Osteocyte (in vitro differentiated cells): ENCODE results near the gene HS6ST1. TPM values are rescaled to one million over a fixed set of nuclear protein-coding genes. Genes with fewer than 3 reads are reported as not detected.
"Not testable (repeated sequence)": the region's sequence is repeated elsewhere in the genome, so short reads cannot be mapped to it uniquely, and the experiment has no call there.

Source experiments
- DNase-seq: peaks from one replicate; pipeline ENCODE4 v3.0.0; 2021; ENCODE audit warnings: mixed read lengths; ENCODE audit not compliant: unreplicated experiment; ENCODE audit errors: extremely low spot score
- H3K27ac Mint-ChIP-seq: one replicate; pipeline ENCODE4 v1.8.0; 2021; ENCODE audit warnings: mild to moderate bottlenecking, mixed read lengths; ENCODE audit not compliant: unreplicated experiment
- H3K27me3 Mint-ChIP-seq: one replicate; pipeline ENCODE4 v1.8.0; 2021; ENCODE audit warnings: mixed read lengths; ENCODE audit not compliant: unreplicated experiment
- H3K36me3 Mint-ChIP-seq: one replicate; pipeline ENCODE4 v1.8.0; 2021; ENCODE audit warnings: mixed read lengths; ENCODE audit not compliant: unreplicated experiment
- H3K4me1 Mint-ChIP-seq: one replicate; pipeline ENCODE4 v1.8.0; 2021; ENCODE audit warnings: mixed read lengths; ENCODE audit not compliant: unreplicated experiment
- H3K4me3 Mint-ChIP-seq: one replicate; pipeline ENCODE4 v1.8.0; 2021; ENCODE audit warnings: mild to moderate bottlenecking, moderate library complexity, mixed read lengths; ENCODE audit not compliant: unreplicated experiment
- H3K9me3 Mint-ChIP-seq: one replicate; pipeline ENCODE4 v1.8.0; 2021; ENCODE audit warnings: mixed read lengths; ENCODE audit not compliant: unreplicated experiment
- CTCF ChIP-seq: fragments of 200-600 bp; sonication (generic); IDR thresholded peaks from 2 replicates; pipeline ENCODE4 v1.5.0; 2021; ENCODE audit warnings: antibody characterized with exemption, mild to moderate bottlenecking, moderate library complexity
- total RNA-seq: library from RNA; stranded (reverse); gene quantifications from 2 replicates; pipeline ENCODE4 v1.2.1, GENCODE V29; 2021

HS6ST1 gene
- total RNA-seq, 1 donor from 2014 or later, result 43.0 TPM

- no peak overlapping the region for H3K4me3 Mint-ChIP-seq
- DNase-seq, result no peak
- H3K27ac Mint-ChIP-seq, result no peak overlapping the region
- H3K4me1 Mint-ChIP-seq, result peaks cover 3% of the 10 kb centered on the region
- H3K9me3 Mint-ChIP-seq, result peaks cover 3% of the 10 kb centered on the region
- no peaks in the 10 kb centered on the region for H3K27me3 Mint-ChIP-seq
- TF ChIP-seq CTCF, result no peak
- H3K36me3 Mint-ChIP-seq, result peaks cover 13% of the 10 kb centered on the region
These were observed 48.5 kb downstream of the HS6ST1 start for GRCh38 chr2:128269990-128270671.

GRCh38 chr2:128269063-128269989, 49.3 kb downstream of the HS6ST1 start:
- Mint-ChIP-seq H3K4me1 (peaks cover 3% of the 10 kb centered on the region), H3K27me3 (no peaks in the 10 kb centered on the region), H3K36me3 (peaks cover 8% of the 10 kb centered on the region), H3K9me3 (no peaks in the 10 kb centered on the region), H3K27ac (no peak overlapping the region), H3K4me3 (no peak overlapping the region)
- TF ChIP-seq CTCF, result no peak
- peak; percentile 77 for DNase-seq

DNA sequence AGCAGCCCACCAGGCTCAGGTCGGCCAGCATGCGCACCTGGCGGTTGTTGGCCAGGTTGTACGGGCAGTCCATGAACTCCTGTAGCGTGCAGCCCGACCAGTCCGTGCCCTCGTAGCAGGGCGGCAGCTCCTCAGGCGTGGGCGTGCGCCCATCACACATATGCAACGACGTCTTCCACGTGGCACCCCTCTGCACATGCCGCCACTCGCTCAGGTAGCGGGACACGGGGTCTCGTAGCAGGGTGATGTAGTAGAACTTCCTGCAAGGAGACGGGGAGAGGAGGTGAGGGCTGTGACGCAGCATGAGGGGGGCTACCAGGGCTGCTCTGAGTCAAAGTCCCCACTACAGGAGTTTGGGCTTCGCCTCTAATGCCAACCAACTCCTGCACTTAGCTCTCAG, 50.1 kb downstream of the HS6ST1 start:
- H3K9me3 Mint-ChIP-seq, H3K36me3 Mint-ChIP-seq, H3K27ac Mint-ChIP-seq, H3K4me3 Mint-ChIP-seq, H3K27me3 Mint-ChIP-seq, H3K4me1 Mint-ChIP-seq: not testable (repeated sequence)
- peak; percentile 77 for DNase-seq

- DNase-seq, result peak; percentile 72
- not testable (repeated sequence) for H3K4me3 Mint-ChIP-seq
These were observed 50.5 kb downstream of the HS6ST1 start for GRCh38 chr2:128268145-128268544.

GRCh38 chr2:128267649-128268048, 51.0 kb downstream of the HS6ST1 start:
- H3K27me3 Mint-ChIP-seq, H3K9me3 Mint-ChIP-seq, H3K36me3 Mint-ChIP-seq, H3K27ac Mint-ChIP-seq, H3K4me3 Mint-ChIP-seq, H3K4me1 Mint-ChIP-seq: not testable (repeated sequence)
- DNase-seq, result peak; percentile 67

More at GRCh38 chr2:128268145-128268544, 50.5 kb downstream of the HS6ST1 start:
- H3K9me3 Mint-ChIP-seq, H3K36me3 Mint-ChIP-seq, H3K27me3 Mint-ChIP-seq, H3K4me1 Mint-ChIP-seq, H3K27ac Mint-ChIP-seq: not testable (repeated sequence)

DNA sequence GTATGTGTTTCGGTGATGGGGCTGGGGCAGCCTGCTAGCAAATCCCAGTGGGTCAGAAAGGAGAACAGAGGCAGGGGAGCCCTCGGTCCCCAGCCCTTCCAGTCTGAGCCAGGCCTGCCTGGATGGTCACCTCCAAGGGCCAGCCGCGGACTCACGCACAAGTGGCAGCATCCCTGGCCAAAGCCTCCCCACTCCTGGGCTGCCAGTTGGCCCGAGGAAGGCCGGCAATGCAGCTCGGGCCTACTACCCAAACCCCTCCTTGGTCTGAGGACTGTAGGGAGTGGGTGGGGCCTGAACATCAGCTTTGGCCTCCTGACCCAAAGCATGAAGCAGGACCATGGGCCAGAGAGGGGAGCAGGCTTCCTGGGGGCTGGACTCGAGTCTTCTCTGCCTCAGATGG, 51.5 kb downstream of the HS6ST1 start:
- not testable (repeated sequence) for H3K9me3 Mint-ChIP-seq

GRCh38 chr2:128266463-128266862, 52.2 kb downstream of the HS6ST1 start:
- not testable (repeated sequence) for H3K9me3 Mint-ChIP-seq, H3K4me3 Mint-ChIP-seq, H3K27ac Mint-ChIP-seq, H3K27me3 Mint-ChIP-seq, H3K36me3 Mint-ChIP-seq
- peak; percentile 65 for DNase-seq
- H3K4me1 Mint-ChIP-seq, result peaks cover 12% of the 10 kb centered on the region

More for the DNA sequence above, 51.5 kb downstream of the HS6ST1 start:
- H3K27ac Mint-ChIP-seq, H3K36me3 Mint-ChIP-seq, H3K4me3 Mint-ChIP-seq, H3K4me1 Mint-ChIP-seq, H3K27me3 Mint-ChIP-seq: not testable (repeated sequence)
- DNase-seq, result peak; percentile 76

DNA sequence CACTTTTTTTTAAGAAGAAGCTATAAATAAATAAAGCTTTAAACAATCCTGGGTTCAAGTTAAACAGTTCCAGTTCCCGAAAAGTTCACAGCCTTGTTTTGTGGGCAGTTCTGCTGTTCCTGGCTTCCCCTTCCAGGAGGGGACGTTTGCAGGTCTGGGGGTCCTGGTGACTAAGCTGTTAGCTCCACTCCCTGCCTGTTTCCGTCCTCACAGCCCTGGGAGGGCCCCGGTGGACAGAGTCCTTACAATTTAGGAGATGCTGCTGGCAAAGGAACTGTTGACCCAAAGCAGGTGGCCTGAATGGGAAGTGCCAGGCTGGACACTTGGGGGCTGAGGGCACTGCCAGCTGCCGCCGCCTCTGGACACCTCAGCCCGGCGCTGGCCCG, 53.1 kb downstream of the HS6ST1 start:
- DNase-seq, H3K27me3 Mint-ChIP-seq, H3K9me3 Mint-ChIP-seq, H3K4me3 Mint-ChIP-seq, H3K36me3 Mint-ChIP-seq, H3K27ac Mint-ChIP-seq: not testable (repeated sequence)
- H3K4me1 Mint-ChIP-seq, result peaks cover 18% of the 10 kb centered on the region
